ENCODE data around the gene ETV3. TPM values are rescaled to one million over a fixed set of nuclear protein-coding genes. Genes with fewer than 3 reads are reported as not detected.
A peak's percentile ranks its signal among the peaks of the same experiment; 100 is the strongest.

ETV3 gene
- total and polyA plus RNA-seq, 2 donors (not counting 1 experiment from before 2014, with no cell fraction given) = 9.9 to 11.4 TPM

DNA sequence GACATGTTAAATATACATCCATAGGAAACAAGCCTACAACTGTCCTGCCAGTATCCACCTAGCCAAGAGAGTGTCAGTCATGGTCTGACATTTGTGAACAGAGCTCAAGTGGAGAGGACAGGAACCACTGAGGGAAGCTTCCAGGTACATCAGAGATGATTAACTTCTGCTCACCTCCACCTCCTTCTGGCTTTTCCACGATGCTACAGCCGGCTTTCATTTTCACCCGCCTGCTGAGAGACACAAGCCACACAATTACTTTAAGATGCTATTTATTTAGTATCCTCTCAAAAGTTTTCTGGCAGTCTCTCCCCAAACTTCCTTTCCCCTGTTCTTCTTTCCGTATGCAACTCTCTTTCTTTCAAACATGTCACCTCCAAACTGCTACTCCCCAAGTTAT, 2.1 kb downstream of the ETV3 start:
- no peak overlapping the region for H3K9ac ChIP-seq (ENCODE audit: insufficient read depth, low read length)
- TF ChIP-seq EZH2 (IDR thresholded peaks at IDR 0.05; ENCODE audit: low read length, missing control alignments) = no peak
- TF ChIP-seq, protein P1, sequence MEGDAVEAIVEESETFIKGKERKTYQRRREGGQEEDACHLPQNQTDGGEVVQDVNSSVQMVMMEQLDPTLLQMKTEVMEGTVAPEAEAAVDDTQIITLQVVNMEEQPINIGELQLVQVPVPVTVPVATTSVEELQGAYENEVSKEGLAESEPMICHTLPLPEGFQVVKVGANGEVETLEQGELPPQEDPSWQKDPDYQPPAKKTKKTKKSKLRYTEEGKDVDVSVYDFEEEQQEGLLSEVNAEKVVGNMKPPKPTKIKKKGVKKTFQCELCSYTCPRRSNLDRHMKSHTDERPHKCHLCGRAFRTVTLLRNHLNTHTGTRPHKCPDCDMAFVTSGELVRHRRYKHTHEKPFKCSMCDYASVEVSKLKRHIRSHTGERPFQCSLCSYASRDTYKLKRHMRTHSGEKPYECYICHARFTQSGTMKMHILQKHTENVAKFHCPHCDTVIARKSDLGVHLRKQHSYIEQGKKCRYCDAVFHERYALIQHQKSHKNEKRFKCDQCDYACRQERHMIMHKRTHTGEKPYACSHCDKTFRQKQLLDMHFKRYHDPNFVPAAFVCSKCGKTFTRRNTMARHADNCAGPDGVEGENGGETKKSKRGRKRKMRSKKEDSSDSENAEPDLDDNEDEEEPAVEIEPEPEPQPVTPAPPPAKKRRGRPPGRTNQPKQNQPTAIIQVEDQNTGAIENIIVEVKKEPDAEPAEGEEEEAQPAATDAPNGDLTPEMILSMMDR (conservative IDR thresholded peaks at IDR 0.05 in 1 of 2, IDR thresholded peaks at IDR 0.05 in 1 of 2; ENCODE audit: low read depth in 1 of 2, low read length in 2 of 2) = no peak
- peaks cover 8% of the 10 kb centered on the region for H3K4me1 ChIP-seq (ENCODE audit: control insufficient read depth, extremely low read depth, insufficient read depth, low read length)
- no peak overlapping the region for H2AFZ ChIP-seq (ENCODE audit: low read length)
- H4K20me1 ChIP-seq (ENCODE audit: control insufficient read depth, extremely low read depth, insufficient read depth, low read length) = no peaks in the 10 kb centered on the region
- peaks cover 7% of the 10 kb centered on the region for H3K36me3 ChIP-seq (ENCODE audit: control insufficient read depth, insufficient read depth, low read length)
- H3K4me3 ChIP-seq (replicated peaks in 1 of 4; ENCODE audit: control extremely low read depth in 1 of 4, insufficient read depth in 1 of 4, low read depth in 3 of 4, low read length in 4 of 4) = peak overlapping the region in 2 of 4 experiments; percentile 98 to 99
- no peaks in the 10 kb centered on the region for H3K9me3 ChIP-seq (ENCODE audit: control insufficient read depth, insufficient read depth, low read depth, low read length)
- H3K79me2 ChIP-seq (ENCODE audit: control insufficient read depth, insufficient read depth, low read length) = peaks cover 31% of the 10 kb centered on the region
- peak overlapping the region; percentile 56 for H3K4me2 ChIP-seq (ENCODE audit: extremely low read depth, insufficient read depth, low read length)
- no peak for DNase-seq (ENCODE audit: low read depth in 2 of 2)
- H3K27ac ChIP-seq (ENCODE audit: insufficient read depth, low read length) = no peak overlapping the region
- no peaks in the 10 kb centered on the region for H3K27me3 ChIP-seq (ENCODE audit: control insufficient read depth, insufficient read depth, low read length)

DNA sequence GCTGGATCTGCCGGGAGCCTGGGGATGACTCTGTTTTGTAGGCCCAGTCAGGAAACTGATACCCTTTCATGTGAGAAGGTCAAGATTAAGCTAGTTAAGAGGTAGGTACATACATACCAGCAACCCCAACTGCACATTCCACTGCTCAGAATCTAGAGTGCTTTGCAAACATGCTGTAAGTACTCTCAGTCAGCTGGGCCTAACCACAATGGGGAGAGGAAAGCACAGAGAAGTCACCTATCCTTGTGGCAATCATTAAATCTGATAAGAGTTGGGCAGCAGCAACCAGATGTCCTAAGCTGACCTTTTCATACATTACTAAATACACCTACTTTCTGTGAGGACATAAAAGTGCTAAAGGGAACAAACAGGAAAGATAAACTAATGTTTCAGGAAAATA, 2.5 kb downstream of the ETV3 start:
- H3K9ac ChIP-seq (ENCODE audit: insufficient read depth, low read length) = no peak overlapping the region
- H3K4me3 ChIP-seq (replicated peaks in 1 of 4; ENCODE audit: control extremely low read depth in 1 of 4, insufficient read depth in 1 of 4, low read depth in 3 of 4, low read length in 4 of 4) = no peak overlapping the region
- no peaks in the 10 kb centered on the region for H3K9me3 ChIP-seq (ENCODE audit: control insufficient read depth, insufficient read depth, low read depth, low read length)
- TF ChIP-seq EZH2 (IDR thresholded peaks at IDR 0.05; ENCODE audit: low read length, missing control alignments) = no peak
- TF ChIP-seq, protein P1 (conservative IDR thresholded peaks at IDR 0.05 in 1 of 2, IDR thresholded peaks at IDR 0.05 in 1 of 2; ENCODE audit: low read depth in 1 of 2, low read length in 2 of 2) = no peak
- H2AFZ ChIP-seq (ENCODE audit: low read length) = no peak overlapping the region
- H3K27me3 ChIP-seq (ENCODE audit: control insufficient read depth, insufficient read depth, low read length) = no peaks in the 10 kb centered on the region
- peaks cover 8% of the 10 kb centered on the region for H3K4me1 ChIP-seq (ENCODE audit: control insufficient read depth, extremely low read depth, insufficient read depth, low read length)
- DNase-seq (ENCODE audit: low read depth in 2 of 2) = peak in 1 of 2 donors; percentile 6
- H3K27ac ChIP-seq (ENCODE audit: insufficient read depth, low read length) = no peak overlapping the region
- H4K20me1 ChIP-seq (ENCODE audit: control insufficient read depth, extremely low read depth, insufficient read depth, low read length) = no peaks in the 10 kb centered on the region
- H3K36me3 ChIP-seq (ENCODE audit: control insufficient read depth, insufficient read depth, low read length) = peaks cover 9% of the 10 kb centered on the region
- H3K4me2 ChIP-seq (ENCODE audit: extremely low read depth, insufficient read depth, low read length) = no peak overlapping the region
- H3K79me2 ChIP-seq (ENCODE audit: control insufficient read depth, insufficient read depth, low read length) = peaks cover 31% of the 10 kb centered on the region

DNA sequence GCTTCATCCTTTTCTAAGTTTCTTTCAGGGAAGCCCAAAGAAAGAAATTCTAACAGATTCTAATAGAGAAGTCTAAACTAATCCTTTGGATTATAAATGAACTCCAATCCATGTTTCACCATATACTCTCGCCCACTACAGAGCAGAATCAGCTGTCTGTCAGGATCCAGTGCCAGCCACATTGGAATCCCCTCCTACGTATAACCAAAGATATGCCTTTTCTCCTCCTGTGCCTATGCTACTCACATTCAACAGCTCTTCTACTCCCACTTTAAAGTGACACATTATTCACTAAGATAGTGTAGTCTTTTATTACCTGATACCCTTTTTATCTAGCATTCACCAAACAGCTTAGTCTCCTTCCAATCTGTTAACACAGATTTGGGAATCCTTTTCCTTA, 3.1 kb downstream of the ETV3 start:
- Histone ChIP-seq H3K9ac (ENCODE audit: insufficient read depth, low read length) (no peak overlapping the region), H3K4me2 (ENCODE audit: extremely low read depth, insufficient read depth, low read length) (no peak overlapping the region), H3K4me1 (ENCODE audit: control insufficient read depth, extremely low read depth, insufficient read depth, low read length) (peaks cover 8% of the 10 kb centered on the region), H3K79me2 (ENCODE audit: control insufficient read depth, insufficient read depth, low read length) (peaks cover 31% of the 10 kb centered on the region), H3K36me3 (ENCODE audit: control insufficient read depth, insufficient read depth, low read length) (peaks cover 9% of the 10 kb centered on the region), H3K9me3 (ENCODE audit: control insufficient read depth, insufficient read depth, low read depth, low read length) (no peaks in the 10 kb centered on the region), H4K20me1 (ENCODE audit: control insufficient read depth, extremely low read depth, insufficient read depth, low read length) (no peaks in the 10 kb centered on the region), H2AFZ (ENCODE audit: low read length) (no peak overlapping the region), H3K27me3 (ENCODE audit: control insufficient read depth, insufficient read depth, low read length) (no peaks in the 10 kb centered on the region), H3K4me3 (replicated peaks in 1 of 4; ENCODE audit: control extremely low read depth in 1 of 4, insufficient read depth in 1 of 4, low read depth in 3 of 4, low read length in 4 of 4) (no peak overlapping the region), H3K27ac (ENCODE audit: insufficient read depth, low read length) (no peak overlapping the region)
- no peak for DNase-seq (ENCODE audit: low read depth in 2 of 2)
- TF ChIP-seq, protein P1 (conservative IDR thresholded peaks at IDR 0.05 in 1 of 2, IDR thresholded peaks at IDR 0.05 in 1 of 2; ENCODE audit: low read depth in 1 of 2, low read length in 2 of 2) = no peak
- TF ChIP-seq EZH2 (IDR thresholded peaks at IDR 0.05; ENCODE audit: low read length, missing control alignments) = no peak
